Measurements from ENCODE around the gene CXADR.

GRCh38 chr21:17506951-17507350, 5.9 kb upstream of the CXADR start:
- TF ChIP-seq MAX (CRISPR knock-in tag; IDR thresholded peaks at IDR 0.05) (no peak), SP2 (IDR thresholded peaks at IDR 0.05; ENCODE audit: extremely low read depth, low read depth, low read length, poor library complexity, severe bottlenecking) (no peak), MTA3 (IDR thresholded peaks at IDR 0.05; ENCODE audit: borderline replicate concordance) (no peak), MTA1 (IDR thresholded peaks at IDR 0.05; ENCODE audit: borderline replicate concordance) (no peak), ZNF347 (CRISPR knock-in tag; IDR thresholded peaks at IDR 0.05; ENCODE audit: low read depth) (no peak), ARID3B (CRISPR knock-in tag; IDR thresholded peaks at IDR 0.05; ENCODE audit: borderline replicate concordance) (no peak), POLR2A (conservative IDR thresholded peaks at IDR 0.05) (no peak)

Measured in K562 (cell line).